Activated CD8-positive, alpha-beta memory T cell treated with anti-CD3 and anti-CD28 coated beads, Interleukin-2, amount 50 U/mL, for 1 hour (primary cell): Measurements from ENCODE around the gene RSAD1.

ENCODE experiments used
- DNase-seq: peaks from one replicate; pipeline ENCODE4 v3.0.0-alpha.2; 2020; ENCODE audit errors: extremely low read depth

RSAD1 gene

GRCh38 chr17:50518384-50519023 lies 39.8 kb downstream of the RSAD1 start:
- DNase-seq: no peak

DNA sequence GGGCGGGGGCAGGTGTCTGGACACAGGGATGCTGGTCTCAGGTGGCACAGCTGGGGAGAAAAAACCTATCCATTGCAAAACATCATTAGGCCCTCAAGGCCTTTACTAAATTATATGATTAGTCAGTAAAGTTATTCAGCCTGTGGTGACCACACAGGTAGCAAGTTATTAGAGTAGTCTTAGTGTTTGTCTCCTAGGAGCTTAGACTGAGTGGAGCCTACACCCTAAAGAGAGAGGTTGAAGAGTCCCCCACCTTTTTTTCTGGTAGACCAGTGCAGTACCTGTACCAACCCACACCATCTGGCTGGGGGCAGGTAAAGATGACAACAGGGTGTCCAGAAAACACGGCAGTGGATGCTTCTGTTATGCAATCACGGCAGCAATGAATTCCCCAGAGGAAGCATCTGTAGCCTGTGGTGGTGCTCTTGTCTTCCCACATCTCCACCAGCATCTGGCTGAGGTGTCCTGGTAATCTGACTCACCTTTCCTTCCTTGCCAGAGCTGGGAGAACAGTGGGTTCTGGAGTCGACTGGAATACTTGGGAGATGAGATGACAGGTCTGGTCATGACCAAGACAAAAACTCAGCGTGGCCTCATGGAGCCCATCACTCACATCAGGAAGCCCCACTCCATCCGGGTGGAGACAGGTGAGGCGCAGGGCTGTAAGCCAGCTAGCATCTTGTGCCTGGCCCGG lies 40.6 kb downstream of the RSAD1 start:
- DNase-seq: no peak

DNA sequence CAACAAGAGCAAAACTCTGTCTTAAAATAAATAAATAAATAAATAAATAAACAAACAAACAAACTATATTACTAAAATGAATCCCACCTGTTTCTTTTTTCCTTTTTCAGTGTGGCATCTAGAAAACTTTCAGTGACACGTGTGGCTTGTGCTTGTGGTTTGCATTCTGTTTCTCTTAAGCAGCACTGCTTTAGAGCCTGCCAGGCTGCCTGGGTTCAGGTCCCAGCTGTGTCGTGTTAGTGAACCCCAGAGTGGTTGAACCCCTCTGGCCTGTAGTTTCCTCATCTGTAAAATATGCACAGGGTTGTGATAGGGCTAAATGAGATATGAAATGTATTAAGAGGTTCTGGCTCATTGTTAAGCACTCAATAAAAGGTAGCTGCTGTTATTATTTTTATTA lies 41.8 kb downstream of the RSAD1 start:
- DNase-seq: no peak

- DNase-seq: no peak
Measured at GRCh38 chr17:50521514-50521913, 42.9 kb downstream of the RSAD1 start.

DNA sequence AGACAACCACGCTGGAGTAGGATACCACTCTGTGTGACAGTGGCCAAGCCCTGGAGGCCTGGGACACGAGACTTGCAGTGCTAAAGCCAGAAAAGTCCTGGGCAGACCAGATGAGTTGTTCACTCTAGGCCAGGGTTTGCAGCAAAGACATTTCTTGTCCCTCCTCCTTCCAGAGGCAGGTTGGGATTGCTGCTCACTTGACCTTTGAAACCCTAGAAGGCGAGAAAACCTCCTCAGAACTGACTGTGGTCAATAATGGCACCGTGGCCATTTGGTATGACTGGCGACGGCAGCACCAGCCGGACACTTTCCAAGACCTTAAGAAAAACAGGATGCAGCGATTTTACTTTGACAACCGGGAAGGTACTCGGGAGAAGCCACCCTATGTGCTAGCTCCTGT lies 44.1 kb downstream of the RSAD1 start:
- DNase-seq: no peak

- DNase-seq: no peak
Measured at GRCh38 chr17:50523208-50523607, 44.5 kb downstream of the RSAD1 start.

- DNase-seq: no peak
Measured at GRCh38 chr17:50524838-50525237, 46.2 kb downstream of the RSAD1 start.

GRCh38 chr17:50527155-50527762 lies 48.6 kb downstream of the RSAD1 start:
- DNase-seq: no peak

DNA sequence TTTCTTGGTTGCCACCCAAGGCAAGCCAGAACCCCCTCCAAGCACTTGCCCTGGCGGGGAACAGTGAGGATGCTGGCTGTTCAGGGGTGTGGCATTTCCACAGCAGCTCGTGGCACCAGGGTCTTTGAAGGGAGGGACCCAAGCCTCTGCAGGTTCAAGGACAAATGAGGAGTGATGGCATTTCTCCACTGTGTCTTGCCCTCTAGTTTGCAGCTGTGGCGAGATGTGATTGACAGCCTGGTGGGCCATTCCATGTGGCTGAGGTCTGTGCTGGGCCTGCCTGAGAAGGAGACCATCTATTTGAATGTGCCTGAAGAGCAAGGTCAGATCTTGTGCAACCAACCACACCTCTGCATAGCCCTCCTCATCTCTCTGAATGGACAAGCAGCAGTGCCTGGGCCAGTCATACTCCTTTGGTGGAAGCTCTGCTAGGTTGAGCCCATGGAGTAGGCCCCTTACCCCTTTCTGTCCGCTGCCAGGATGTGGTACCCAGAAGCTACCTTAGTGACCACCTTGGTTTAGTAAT lies 49.4 kb downstream of the RSAD1 start:
- no peak for DNase-seq

GRCh38 chr17:50529849-50530248 lies 51.2 kb downstream of the RSAD1 start:
- DNase-seq: no peak

DNA sequence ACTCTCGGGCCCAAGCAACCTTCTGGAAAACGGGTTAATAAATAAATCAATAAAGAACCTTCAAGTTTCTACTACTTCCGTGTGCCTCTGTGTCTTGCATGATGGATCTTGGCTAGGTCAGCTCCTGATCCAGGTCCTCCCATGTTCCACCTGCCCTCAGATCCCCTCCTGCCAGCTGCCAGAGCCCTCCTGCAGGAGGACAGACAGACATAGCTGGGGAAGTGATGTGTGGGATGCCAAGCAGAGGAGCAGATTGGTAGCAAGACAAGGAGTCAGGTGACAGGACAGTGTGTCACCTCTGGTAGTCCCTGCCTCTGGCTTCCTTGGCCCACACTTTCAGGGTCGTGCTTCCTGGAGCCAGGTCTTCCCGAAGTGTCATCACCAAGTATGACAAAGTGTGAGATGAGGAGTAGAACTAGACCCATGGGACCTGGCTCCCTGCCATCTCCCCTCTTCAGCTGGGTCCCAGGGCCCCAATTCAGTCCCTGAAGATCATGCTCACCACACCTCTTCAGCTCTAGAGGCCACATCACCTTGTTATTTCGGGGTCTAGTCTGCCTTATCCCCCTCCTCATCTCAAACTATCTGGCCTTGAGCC lies 52.9 kb downstream of the RSAD1 start:
- DNase-seq: no peak

DNA sequence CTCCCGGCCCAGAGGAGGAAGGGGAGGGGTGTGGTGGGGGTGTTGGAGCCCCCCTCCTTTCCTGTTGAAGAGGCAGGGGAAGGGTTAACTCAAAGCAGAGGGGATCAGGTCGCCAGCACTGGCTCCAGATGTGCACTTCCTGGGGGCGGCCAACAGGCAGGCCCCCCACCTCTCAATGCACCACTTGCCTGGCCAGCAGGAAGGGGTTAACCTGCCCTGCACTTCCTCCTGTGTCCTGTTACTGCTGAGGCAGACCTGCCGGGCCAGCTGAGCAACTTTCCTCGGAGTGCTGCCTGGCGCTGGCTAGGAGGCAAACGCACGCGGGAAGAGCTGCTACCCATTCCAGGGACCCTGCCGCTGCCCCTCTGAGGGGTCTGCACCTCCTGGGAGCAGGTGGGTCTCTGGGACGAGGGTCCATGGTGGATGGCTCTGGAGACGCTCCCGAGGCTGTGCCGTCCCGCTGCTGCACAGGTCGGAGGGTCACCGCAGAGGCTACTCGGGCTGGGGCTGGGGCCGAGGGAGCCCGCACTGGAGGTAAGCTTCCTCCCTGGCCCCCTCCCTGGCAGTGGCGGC lies 53.9 kb downstream of the RSAD1 start, which contains the start of gene EPN3:
EPN3 (plus strand) TSS at position 284 of the 573 bp plus-strand sequence. CDS start 3,822 bp downstream, outside the sequence.
- no peak for DNase-seq

- no peak for DNase-seq
Measured at GRCh38 chr17:50533185-50533584, 54.5 kb downstream of the RSAD1 start.

- no peak for DNase-seq
Measured at GRCh38 chr17:50533720-50534148, 55.1 kb downstream of the RSAD1 start.

DNA sequence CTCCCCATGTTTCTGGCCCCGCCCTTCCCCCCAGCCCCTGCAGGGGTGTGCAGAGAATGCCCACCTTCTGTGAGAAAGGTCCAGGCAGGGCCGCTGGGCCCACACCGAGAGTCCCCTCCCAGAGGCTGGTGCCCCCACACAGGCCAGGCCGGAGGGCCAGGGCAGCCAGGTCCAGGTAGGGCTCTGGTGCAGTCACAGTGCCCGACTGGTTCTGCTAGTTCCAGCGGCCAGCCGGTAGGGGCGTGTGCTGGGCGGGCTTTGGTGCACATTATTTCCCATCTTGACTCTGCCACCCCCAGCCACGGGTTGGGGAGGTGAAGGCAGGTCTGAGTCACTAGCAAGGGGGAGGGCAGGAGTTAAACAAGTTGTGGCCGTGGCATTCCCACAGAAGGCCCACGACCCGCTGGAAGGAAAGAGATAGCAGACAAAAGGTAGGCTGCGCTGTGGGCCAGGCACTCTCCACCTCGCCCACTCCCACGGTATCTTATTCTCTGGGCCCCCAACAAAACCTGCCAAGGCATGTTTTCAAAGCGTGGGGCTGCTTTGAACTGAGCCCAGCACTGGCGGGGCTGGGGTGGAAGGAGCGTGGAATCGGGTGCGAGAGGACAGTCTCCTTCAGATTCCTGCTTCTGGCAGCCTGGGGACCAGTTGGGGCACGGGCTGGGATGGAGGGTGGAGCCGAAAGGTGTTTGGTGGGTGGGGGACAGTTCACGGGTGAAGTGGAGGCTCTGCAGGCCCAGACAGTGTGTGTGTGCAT lies 55.7 kb downstream of the RSAD1 start:
- no peak for DNase-seq

GRCh38 chr17:50534979-50535326 lies 56.3 kb downstream of the RSAD1 start:
- no peak for DNase-seq

- no peak for DNase-seq
Measured at GRCh38 chr17:50535407-50535806, 56.7 kb downstream of the RSAD1 start.
